H1 (cell line): ENCODE measurements around the gene AIF1L. TPM values are rescaled to one million over a fixed set of nuclear protein-coding genes. Genes with fewer than 3 reads are reported as not detected.
A peak's percentile ranks its signal among the peaks of the same experiment; 100 is the strongest.
"Not testable (repeated sequence)": the region's sequence is repeated elsewhere in the genome, so short reads cannot be mapped to it uniquely, and the experiment has no call there.

Experiments
- CTCF ChIA-PET: fragments of 300-600 bp; sonication (Branson Sonifier 250); formaldehyde crosslinking; loops from one replicate; lab custom pipeline; 2021; ENCODE audit not compliant: partially characterized antibody; lab: Charles Lee
- POLR2A ChIA-PET: fragments of 300-600 bp; sonication (Branson Sonifier 250); formaldehyde crosslinking; loops from one replicate; lab custom pipeline; 2021; ENCODE audit warnings: inconsistent platforms; ENCODE audit not compliant: partially characterized antibody; lab: Charles Lee
- DNase-seq, 2 experiments: peaks; one replicate each; pipeline versions ENCODE4 v3.0.0 to v3.0.0-alpha.2; 2010 to 2022; ENCODE audit warnings: low spot score in 2 of 2, low read depth in 1 of 2, mixed read lengths in 1 of 2
- FAIRE-seq: peaks from 2 replicates; lab custom pipeline; 2011; peaks lifted over from hg19 to GRCh38; lab: Jason Lieb, UNC
- H2AFZ ChIP-seq: 2 replicates; pipeline ENCODE4 v1.8.1; 2012; ENCODE audit warnings: low read length, inconsistent platforms
- H2AK5ac ChIP-seq: 2 replicates; pipeline ENCODE4 v1.6.1; 2013; ENCODE audit warnings: low read depth, low read length
- H2BK120ac ChIP-seq: replicated peaks from 2 replicates; pipeline ENCODE3; 2013; ENCODE audit warnings: low read depth, low read length, inconsistent platforms
- H2BK12ac ChIP-seq: 2 replicates; pipeline ENCODE4 v1.6.1; 2013; ENCODE audit warnings: low read depth, low read length
- H2BK15ac ChIP-seq: 2 replicates; pipeline ENCODE4 v1.6.1; 2013; ENCODE audit warnings: low read length
- H2BK20ac ChIP-seq: 2 replicates; pipeline ENCODE4 v1.6.1; 2013; ENCODE audit warnings: low read length
- H2BK5ac ChIP-seq: 2 replicates; pipeline ENCODE4 v1.6.1; 2013; ENCODE audit warnings: low read depth, low read length
- H3K14ac ChIP-seq: 2 replicates; pipeline ENCODE4 v1.6.1; 2013; ENCODE audit warnings: inconsistent platforms; ENCODE audit not compliant: insufficient read length
- H3K18ac ChIP-seq: 2 replicates; pipeline ENCODE4 v1.6.1; 2013; ENCODE audit warnings: low read length; ENCODE audit errors: extremely low read depth
- H3K23ac ChIP-seq: 2 replicates; pipeline ENCODE4 v1.6.1; 2013; ENCODE audit warnings: inconsistent platforms; ENCODE audit not compliant: insufficient read length
- H3K23me2 ChIP-seq: 2 replicates; pipeline ENCODE4 v1.6.1; 2013; ENCODE audit warnings: low read depth, low read length
- H3K27ac ChIP-seq: 2 replicates; pipeline ENCODE4 v1.6.1; 2011; ENCODE audit warnings: low read depth, low read length, inconsistent platforms
- H3K27me3 ChIP-seq, 4 experiments: replicated peaks in 1 of 4; 1 replicate in 1 of 4; 2 replicates in 3 of 4; pipeline versions ENCODE4 v1.6.1 to v1.8.1; 2011 to 2013; ENCODE audit warnings: low read length in 3 of 4, mild to moderate bottlenecking in 3 of 4, inconsistent platforms in 2 of 4, mixed read lengths in 2 of 4, moderate library complexity in 1 of 4; ENCODE audit not compliant: control insufficient read depth in 3 of 4, insufficient read depth in 3 of 4; ENCODE audit errors: extremely low read depth in 1 of 4
- H3K36me3 ChIP-seq, 4 experiments: 2 replicates each; pipeline versions ENCODE4 v1.6.1 to v1.8.1; 2011 to 2013; ENCODE audit warnings: mild to moderate bottlenecking in 4 of 4, low read length in 3 of 4, moderate library complexity in 2 of 4, control low read depth in 1 of 4, inconsistent platforms in 1 of 4; ENCODE audit not compliant: insufficient read depth in 4 of 4, control insufficient read depth in 2 of 4
- H3K4ac ChIP-seq: replicated peaks from 2 replicates; pipeline ENCODE3; 2013; ENCODE audit warnings: low read length, low read depth, mixed read lengths, inconsistent platforms; ENCODE audit not compliant: insufficient read length
- H3K4me1 ChIP-seq, 4 experiments: replicated peaks in 1 of 4; 1 replicate in 1 of 4; 2 replicates in 3 of 4; pipeline versions ENCODE4 v1.6.1 to v1.8.1; 2011 to 2013; ENCODE audit warnings: low read length in 3 of 4, inconsistent platforms in 2 of 4, mixed read lengths in 1 of 4; ENCODE audit not compliant: insufficient read depth in 4 of 4, control insufficient read depth in 3 of 4
- H3K4me2 ChIP-seq, 2 experiments: 2 replicates each; pipeline versions ENCODE4 v1.6.1 to v1.8.1; 2011 to 2013; ENCODE audit warnings: low read depth in 2 of 2, low read length in 2 of 2, control low read depth in 1 of 2, inconsistent platforms in 1 of 2, mild to moderate bottlenecking in 1 of 2; ENCODE audit not compliant: insufficient read depth in 1 of 2
- H3K4me3 ChIP-seq, 4 experiments: fragments of 200-600, 300-600 bp in 1 of 4; sonication (generic), shearing (Covaris generic), sonication (Bioruptor Twin) in 1 of 4; 2 replicates each; pipeline versions ENCODE4 v1.5.1 to v1.8.1; 2011 to 2016; ENCODE audit warnings: low read length in 4 of 4, low read depth in 3 of 4, control low read depth in 2 of 4, inconsistent platforms in 2 of 4, mild to moderate bottlenecking in 2 of 4, mixed read lengths in 1 of 4, moderate library complexity in 1 of 4; ENCODE audit not compliant: insufficient read depth in 2 of 4; ENCODE audit errors: extremely low read depth in 1 of 4
- H3K56ac ChIP-seq: replicated peaks from 2 replicates; pipeline ENCODE3; 2013; ENCODE audit warnings: low read depth, mild to moderate bottlenecking, mixed read lengths, low read length, inconsistent platforms; ENCODE audit not compliant: insufficient read length
- H3K79me1 ChIP-seq: 2 replicates; pipeline ENCODE4 v1.6.1; 2013; ENCODE audit warnings: low read depth, low read length, control low read depth
- H3K79me2 ChIP-seq, 2 experiments: 2 replicates each; pipeline versions ENCODE4 v1.6.1 to v1.8.1; 2012 to 2013; ENCODE audit warnings: low read length in 2 of 2, mild to moderate bottlenecking in 2 of 2, inconsistent platforms in 1 of 2; ENCODE audit not compliant: insufficient read depth in 2 of 2, control insufficient read depth in 1 of 2
- H3K9ac ChIP-seq, 4 experiments: replicated peaks in 1 of 4; 1 replicate in 1 of 4; 2 replicates in 3 of 4; pipeline versions ENCODE4 v1.6.1 to v1.8.1; 2011 to 2013; ENCODE audit warnings: low read depth in 3 of 4, low read length in 3 of 4, control low read depth in 2 of 4, mild to moderate bottlenecking in 2 of 4, moderate library complexity in 2 of 4, inconsistent platforms in 1 of 4; ENCODE audit errors: extremely low read depth in 1 of 4
- H3K9me3 ChIP-seq, 2 experiments: 2 replicates each; pipeline versions ENCODE4 v1.6.1 to v1.8.1; 2012 to 2013; ENCODE audit warnings: mild to moderate bottlenecking in 2 of 2, moderate library complexity in 2 of 2, control low read depth in 1 of 2, inconsistent platforms in 1 of 2, low read depth in 1 of 2, low read length in 1 of 2, mixed read lengths in 1 of 2; ENCODE audit not compliant: insufficient read depth in 2 of 2
- H4K20me1 ChIP-seq, 2 experiments: replicated peaks in 1 of 2; 2 replicates each; pipeline versions ENCODE3 to v1.8.1; 2011 to 2013; ENCODE audit warnings: inconsistent platforms in 2 of 2, low read length in 2 of 2, mild to moderate bottlenecking in 1 of 2; ENCODE audit not compliant: insufficient read depth in 2 of 2, control insufficient read depth in 1 of 2
- H4K5ac ChIP-seq: 2 replicates; pipeline ENCODE4 v1.6.1; 2013; ENCODE audit warnings: low read length, low read depth, mixed read lengths, inconsistent platforms; ENCODE audit not compliant: insufficient read length
- H4K8ac ChIP-seq: 2 replicates; pipeline ENCODE4 v1.8.0; 2013; ENCODE audit warnings: mild to moderate bottlenecking, moderate library complexity, low read length, inconsistent platforms; ENCODE audit not compliant: insufficient read depth; ENCODE audit errors: extremely low read depth
- H4K91ac ChIP-seq: replicated peaks from 2 replicates; pipeline ENCODE3; 2013; ENCODE audit warnings: low read length, mixed read lengths, inconsistent platforms; ENCODE audit not compliant: insufficient read length
- WGBS, 2 experiments: shearing (Covaris generic) in 1 of 2; methylation state at CpG; one replicate each; pipeline versions ENCODE4 v1.1.6 to v1.1.7; 2013 to 2015; ENCODE audit warnings: low lambda C conversion rate in 2 of 2, mixed read lengths in 2 of 2, inconsistent platforms in 1 of 2, low coverage in 1 of 2, missing lambda C conversion rate in 1 of 2; ENCODE audit not compliant: insufficient replicate concordance in 2 of 2, insufficient coverage in 1 of 2, insufficient read length in 1 of 2; ENCODE audit errors: extremely low coverage in 1 of 2, missing lambda C conversion rate in 1 of 2; 5-methylcytosine and 5-hydroxymethylcytosine counted together
- polyA plus RNA-seq, 7 experiments: library from polyadenylated mRNA; depleted of rRNA in 3 of 7; stranded (reverse) in 5 of 7; unstranded in 2 of 7; fragments of >200 nt in 5 of 7; fragments of 200-250 nt in 2 of 7; gene quantifications; 1 replicate in 5 of 7; 2 replicates in 1 of 7; 4 replicates in 1 of 7; pipeline versions ENCODE4 v1.2.1 to v1.2.3, GENCODE V29; 2011 to 2013; ENCODE audit warnings: missing spikeins in 2 of 7, mixed read lengths in 2 of 7
- total RNA-seq: library from RNA; stranded (reverse); fragmentation: NEBNext Ultra II Directional; extraction: Animal tissue kit (Norgen Biotek cat#: 25700); gene quantifications from 2 replicates; pipeline ENCODE4 v1.2.1, GENCODE V29; 2021

The AIF1L gene
- total and polyA plus RNA-seq, 2 of the 8 experiments (the other 6 are each of a cell fraction or from before 2014, with no cell fraction given), result 70.7 to 149 TPM

- H2BK20ac ChIP-seq, H3K14ac ChIP-seq, H4K8ac ChIP-seq, H2BK15ac ChIP-seq, H3K79me1 ChIP-seq, H3K23me2 ChIP-seq, H3K18ac ChIP-seq, H2BK5ac ChIP-seq, H3K27me3 ChIP-seq, FAIRE-seq, H2BK120ac ChIP-seq, H4K91ac ChIP-seq, H3K9ac ChIP-seq, H3K56ac ChIP-seq, DNase-seq, H2AK5ac ChIP-seq, H3K23ac ChIP-seq, H4K5ac ChIP-seq, H2AFZ ChIP-seq, H4K20me1 ChIP-seq, H3K9me3 ChIP-seq, H2BK12ac ChIP-seq, H3K4ac ChIP-seq: not testable (repeated sequence)
- Histone ChIP-seq H3K4me1 (peaks cover 8 to 62% (median 47%) of the 10 kb centered on the region in 4 experiments), H3K4me2 (peak overlapping the region; percentile 31 to 41; a peak in 2 of 4 replicates), H3K79me2 (peaks cover 0 to 18% of the 10 kb centered on the region in 2 experiments; a peak in 1 of 4 replicates), H3K36me3 (peaks cover 0 to 17% (median 2%) of the 10 kb centered on the region in 4 experiments; a peak in 4 of 8 replicates), H3K4me3 (peak overlapping the region in 1 of 4 experiments; percentile 32; a peak in 1 of 8 replicates), H3K27ac (peak overlapping the region; percentile 49; the same call in 1 of the 2 replicates)
- WGBS, 2 experiments, result 89% methylated on average over 8 of the region's 8 CpGs; no CpG with 5 or more reads in 1 of the 2 experiments
- CTCF ChIA-PET, result interaction anchor here (0.7 to 6.3 kb wide), 8 partner anchors 9 to 81 kb away, joined by 3 to 47 read pairs (median 4); no protein-coding TSS in a partner anchor
- POLR2A ChIA-PET, result interaction anchor here (0.9 to 29.0 kb wide), 8 partner anchors 10 to 143 kb away, joined by 3 to 751 read pairs (median 4); partner anchors contain the start of gene NUP214
Measured at GRCh38 chr9:131099845-131100244, 3.5 kb downstream of the AIF1L start.
